ENCODE measurements around the gene MCTP1. TPM values are rescaled to one million over a fixed set of nuclear protein-coding genes. Genes with fewer than 3 reads are reported as not detected.

Gene MCTP1
- polyA plus RNA-seq (ENCODE audit: insufficient read length in 3 of 3), result 1 to 10 TPM; 4.2 to 5.6 (median 4.9) TPM

DNA sequence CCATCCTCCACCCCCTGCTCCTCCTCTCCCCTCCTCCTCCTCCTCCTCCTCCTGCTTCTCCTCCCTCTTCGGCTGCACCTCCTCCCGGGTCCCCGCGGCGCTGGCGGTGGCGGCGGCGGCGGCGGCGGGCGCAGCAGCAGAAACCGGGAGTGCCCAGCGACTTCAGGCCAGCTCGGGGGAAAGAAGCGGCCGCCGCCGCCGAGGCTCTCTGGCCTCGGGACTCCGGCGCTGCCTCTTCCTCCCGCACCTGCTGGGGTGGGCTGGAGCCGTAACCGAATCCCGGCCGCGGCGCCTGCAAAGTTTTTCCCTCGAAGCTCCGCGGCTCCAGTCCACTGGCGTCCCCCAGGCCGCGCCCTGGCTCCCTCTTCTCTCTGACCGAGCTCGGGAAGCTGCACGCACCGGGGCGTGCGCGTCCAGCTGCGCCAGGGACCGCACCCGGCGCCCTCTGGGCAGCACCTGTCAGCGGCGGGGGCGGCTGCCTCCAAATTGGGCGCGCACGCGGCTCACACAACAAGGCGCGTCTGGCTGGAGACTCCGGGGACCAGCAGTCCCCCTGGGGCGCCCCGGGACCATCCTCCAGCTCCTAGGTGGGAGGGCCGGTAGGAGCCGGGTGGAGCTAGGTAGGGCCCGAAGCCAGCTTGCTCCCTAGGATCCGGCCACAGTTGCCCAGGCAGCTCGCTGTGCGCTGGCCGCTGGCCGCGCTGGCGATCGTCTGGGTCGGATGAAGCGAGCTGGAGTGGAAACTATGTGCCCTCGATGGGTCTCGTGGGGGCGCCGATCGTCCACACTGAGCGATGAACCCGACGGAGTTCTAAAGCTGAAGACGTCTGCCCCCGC, at the start of gene MCTP1:
Gene MCTP1 (minus strand): TSS at position 523 of the 837 bp plus-strand sequence.
- peak in 2 of 3 donors; percentile 23 to 25 for DNase-seq (ENCODE audit: low read depth in 3 of 3, low spot score in 2 of 3)

DNA sequence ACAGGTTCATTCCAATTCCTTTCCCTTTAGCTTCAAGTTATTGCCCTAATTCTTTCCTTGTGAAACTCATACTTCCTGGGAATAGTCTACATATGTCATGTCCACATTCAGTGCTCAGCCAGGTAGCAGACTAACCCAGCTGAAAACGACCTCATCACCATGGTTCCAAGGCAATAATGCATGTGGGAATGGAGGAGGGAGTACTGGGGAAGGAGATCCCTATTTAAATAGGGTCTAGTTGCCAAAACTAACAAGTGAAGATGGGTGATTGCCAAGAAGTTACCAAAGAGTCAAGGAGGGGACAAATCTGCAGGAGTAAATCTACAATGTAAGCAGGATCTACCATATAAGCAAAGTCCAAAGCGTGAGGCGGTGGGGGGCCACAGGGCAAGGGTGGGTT, 47.3 kb upstream of the MCTP1 start:
- no peak for DNase-seq (ENCODE audit: low read depth in 3 of 3, low spot score in 2 of 3)

DNA sequence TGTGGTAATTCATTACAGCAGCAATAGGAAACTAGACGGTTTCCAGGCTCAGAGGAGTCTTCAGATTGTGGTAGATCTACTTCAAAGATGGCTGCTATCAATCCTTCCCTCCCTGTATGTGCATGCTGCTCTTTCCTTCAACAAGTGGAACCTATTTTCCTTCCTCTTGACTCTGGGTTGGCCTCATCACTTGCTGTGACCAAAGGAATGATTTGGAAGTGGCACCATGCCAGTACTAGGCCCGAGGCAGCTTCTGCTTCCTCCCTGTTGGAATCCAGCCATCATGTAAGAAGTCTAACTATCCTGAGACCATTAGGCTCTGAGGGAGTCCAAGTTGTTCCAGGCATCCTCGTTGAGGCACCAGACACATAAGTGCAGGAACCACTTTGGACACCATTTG, 46.5 kb upstream of the MCTP1 start:
- no peak for DNase-seq (ENCODE audit: low read depth in 3 of 3, low spot score in 2 of 3)

DNA sequence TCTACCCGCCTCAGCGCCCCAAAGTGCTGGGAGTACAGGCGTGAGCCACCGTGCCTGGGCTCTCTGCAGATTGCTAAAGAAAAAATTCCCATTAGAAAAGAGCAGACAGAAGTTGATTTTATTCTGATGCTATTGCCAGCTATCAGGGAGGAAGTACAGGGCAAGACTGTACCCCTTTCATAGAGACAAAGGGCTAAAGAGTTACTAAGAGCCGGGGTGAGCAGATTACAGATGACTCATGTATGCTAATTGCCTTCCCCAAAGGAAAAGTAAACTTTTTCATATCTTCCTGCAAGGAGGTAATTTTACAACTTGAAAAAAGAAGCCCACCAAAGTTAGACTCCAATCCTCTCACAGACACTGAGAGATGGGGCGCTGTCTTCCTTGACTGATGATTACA, 42.3 kb upstream of the MCTP1 start:
- no peak for DNase-seq (ENCODE audit: low read depth in 3 of 3, low spot score in 2 of 3)

DNA sequence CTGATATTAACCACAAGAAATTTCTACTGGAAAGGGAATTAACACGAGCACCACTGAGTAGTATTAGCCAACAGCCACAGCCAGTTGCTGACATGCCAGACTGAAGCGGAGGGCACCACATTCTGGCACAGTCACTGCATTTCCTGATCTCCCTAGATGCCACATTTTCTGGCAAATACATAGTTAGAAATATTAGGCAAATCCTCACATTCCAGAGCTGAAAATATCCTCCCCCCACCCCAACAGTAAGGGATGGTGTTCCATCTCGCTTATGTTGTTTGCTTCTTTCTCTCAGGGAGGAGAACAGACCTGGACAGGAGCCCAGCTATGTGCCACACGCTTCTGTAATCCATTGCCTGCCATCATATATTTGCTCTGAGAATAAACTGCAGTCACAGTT, 32.8 kb upstream of the MCTP1 start:
- no peak for DNase-seq (ENCODE audit: low read depth in 3 of 3, low spot score in 2 of 3)

DNA sequence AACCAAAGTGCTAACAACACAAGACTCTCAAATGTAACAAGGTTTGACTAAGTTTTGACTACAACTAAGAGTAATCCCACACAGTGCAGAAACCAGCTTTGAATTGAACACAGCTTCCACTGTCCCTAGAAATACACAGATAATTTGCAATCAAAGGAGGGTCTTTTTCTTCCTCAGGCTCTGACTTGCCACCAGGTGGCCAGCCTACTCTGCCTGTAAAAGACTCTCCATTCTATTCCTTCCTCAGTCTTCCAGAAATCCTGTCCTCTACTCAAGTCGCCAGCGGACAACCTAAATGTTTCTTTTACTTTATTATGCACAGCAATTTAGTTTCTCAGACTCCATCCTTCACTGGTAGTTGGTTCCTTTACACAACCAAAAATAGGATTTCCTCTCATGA, 32.2 kb upstream of the MCTP1 start:
- no peak for DNase-seq (ENCODE audit: low read depth in 3 of 3, low spot score in 2 of 3)

DNA sequence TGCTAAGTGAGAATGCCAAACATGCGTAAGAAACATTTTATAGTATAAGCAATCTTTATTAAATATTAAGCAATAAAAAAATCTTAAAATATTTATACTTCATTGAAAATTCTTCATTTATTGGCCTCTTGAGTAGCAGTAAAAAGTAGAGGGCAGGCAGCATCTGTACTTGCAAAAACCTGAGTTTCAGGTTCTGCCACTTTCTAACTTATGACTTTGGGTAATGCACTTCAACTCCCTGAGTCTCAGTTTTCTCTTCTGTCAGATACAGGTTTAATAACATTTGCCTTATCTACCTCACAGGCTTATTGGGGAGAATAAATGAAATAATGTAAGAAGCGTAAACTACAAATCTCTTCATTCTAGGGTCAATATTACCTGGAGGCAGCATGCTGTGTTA, 19.8 kb upstream of the MCTP1 start:
- DNase-seq (ENCODE audit: low read depth in 3 of 3, low spot score in 2 of 3), result no peak

DNA sequence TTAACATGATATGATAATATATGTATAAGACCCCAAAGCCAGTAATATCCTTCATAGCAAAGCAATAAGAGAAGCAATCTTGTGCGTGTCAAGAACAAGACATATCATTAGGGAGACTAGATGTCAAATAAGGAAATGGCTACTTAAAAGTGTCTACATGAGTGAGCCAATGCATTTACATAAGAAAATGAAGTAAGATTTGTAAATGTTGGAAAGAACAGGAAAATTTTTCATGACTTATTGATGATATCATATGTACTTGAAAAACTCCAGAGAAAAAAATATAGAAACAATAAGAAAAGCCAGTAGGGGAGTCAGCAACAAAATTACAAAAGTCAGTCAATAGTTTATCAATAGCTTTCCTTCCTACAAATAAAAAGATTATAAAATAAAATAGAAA, 13.8 kb upstream of the MCTP1 start:
- DNase-seq (ENCODE audit: low read depth in 3 of 3, low spot score in 2 of 3), result no peak

DNA sequence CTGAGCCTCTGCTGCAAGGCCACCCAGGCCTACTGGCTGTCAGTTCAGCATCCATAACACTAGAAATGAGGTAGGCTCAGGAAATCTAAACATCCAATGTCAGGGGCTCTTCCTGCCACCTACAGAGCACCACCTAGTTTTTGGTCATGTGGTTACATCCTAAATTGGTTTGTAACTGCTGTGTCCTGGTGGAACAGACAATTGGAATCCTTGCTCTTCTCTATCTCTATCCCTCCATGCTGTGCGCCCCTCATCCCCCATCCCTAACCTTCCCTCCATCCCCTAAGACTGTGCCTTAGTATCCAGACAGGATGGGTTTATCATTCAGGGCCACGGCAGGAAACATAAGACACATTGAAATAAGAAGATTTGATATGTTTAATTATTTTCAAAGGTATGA, 11.4 kb upstream of the MCTP1 start:
- no peak for DNase-seq (ENCODE audit: low read depth in 3 of 3, low spot score in 2 of 3)

DNA sequence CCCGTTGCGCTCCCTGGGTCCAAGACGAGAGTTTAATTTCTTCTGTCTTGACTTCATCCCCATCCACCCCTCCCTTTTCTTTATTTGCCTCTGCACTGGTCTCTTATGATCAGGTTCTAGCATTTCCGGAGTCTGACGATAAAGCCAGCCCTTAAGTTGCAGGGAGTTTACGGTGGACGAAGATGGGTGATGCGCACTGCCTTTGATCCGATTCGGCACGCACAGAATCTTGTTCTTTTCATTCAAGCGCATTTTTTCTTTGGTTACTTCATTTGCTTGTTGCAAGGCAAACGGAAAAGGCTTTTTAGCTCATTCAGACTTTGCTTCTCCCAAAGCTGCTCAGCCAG, 488 bp upstream of the MCTP1 start:
- no peak for DNase-seq (ENCODE audit: low read depth in 3 of 3, low spot score in 2 of 3)

DNA sequence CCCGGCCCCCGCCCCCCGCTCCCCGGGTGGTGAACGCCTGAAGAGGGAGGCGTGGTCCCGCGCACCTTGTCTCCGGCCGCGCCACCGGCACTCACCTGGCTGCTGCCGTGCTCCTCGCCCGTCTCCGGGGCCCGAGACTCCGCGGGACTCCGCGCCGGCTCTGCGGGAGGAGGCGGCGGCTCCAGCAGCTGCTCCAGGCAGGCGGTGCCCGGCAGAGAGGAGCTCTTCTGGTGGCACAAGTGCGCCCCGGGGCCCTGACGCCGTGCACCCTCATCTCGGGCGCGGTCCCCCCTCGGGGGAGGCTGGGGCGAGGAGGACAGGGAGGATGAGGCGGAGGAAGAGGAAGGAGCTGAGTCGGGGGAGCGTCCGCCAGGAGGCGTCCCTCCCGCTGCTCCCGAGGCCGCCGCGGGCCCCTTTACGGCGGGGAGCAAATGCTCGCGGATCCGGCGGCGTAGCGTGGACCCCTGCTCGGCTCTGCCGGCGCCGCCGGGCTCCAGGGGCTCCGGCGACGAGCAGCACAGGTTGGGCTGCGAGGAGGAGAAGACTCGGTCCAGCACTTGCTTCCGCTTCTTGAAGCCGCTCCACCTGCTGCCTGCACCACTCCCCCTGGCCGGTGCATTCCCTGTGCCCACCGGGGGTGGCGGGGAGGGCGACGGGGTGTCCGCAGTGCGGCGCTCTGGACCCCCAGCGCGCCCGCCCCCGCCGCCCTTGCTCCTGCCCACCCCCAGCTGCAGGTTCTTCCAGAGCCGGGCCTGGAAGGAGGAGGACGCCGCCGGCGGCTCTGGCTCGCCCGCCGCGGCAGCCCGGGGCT, 928 bp downstream of the MCTP1 start:
- peak in 2 of 3 donors; percentile 23 to 27 for DNase-seq (ENCODE audit: low read depth in 3 of 3, low spot score in 2 of 3)

DNA sequence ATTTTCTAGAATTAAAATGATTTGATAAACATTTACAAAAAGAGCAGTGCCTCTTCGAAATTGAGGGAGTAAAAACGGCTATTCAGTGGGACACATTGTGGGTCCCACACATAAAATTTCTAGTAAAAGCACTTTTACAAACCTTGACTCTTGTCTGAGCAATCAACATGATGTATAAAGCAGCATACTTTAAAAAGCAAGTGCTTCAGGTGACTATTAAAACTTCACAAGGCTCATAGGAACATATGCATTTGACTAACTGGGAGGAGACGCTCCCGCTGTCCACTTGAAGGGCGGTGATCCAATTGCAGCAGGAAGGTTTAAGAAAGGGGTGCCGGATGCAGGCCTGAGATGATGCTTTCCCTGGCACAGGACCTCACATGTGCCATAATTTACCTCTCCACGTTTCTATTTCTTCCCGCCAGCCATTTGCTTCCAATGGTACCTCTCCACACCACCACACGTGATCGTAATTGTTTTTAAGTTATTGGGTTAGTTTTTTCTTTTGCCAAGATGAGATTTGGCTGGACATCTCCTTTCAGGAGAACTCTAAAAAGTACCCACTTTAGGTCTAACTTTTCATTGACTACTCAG, 1.8 kb downstream of the MCTP1 start:
- peak in 1 of 3 donors; percentile 6 for DNase-seq (ENCODE audit: low read depth in 3 of 3, low spot score in 2 of 3)

DNA sequence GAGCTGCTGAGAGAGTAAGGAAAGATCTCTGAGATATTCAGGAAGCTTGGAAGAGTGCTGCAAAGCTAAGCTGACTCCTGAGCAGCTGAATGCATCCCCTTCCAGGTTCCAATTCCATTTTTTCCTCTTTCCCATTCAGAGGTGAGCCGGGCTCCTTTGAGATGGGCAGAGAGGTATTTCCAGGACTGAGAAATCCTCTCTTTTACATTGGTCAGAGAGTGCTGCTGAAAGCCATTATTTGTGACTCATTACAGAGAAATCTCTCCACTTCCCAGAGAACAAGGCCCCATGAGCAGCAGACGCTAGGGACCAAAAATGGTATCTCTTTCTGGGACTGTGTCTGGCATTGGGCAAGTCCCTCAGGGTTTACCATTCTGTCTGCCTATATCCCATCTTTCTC, 3.7 kb downstream of the MCTP1 start:
- no peak for DNase-seq (ENCODE audit: low read depth in 3 of 3, low spot score in 2 of 3)

DNA sequence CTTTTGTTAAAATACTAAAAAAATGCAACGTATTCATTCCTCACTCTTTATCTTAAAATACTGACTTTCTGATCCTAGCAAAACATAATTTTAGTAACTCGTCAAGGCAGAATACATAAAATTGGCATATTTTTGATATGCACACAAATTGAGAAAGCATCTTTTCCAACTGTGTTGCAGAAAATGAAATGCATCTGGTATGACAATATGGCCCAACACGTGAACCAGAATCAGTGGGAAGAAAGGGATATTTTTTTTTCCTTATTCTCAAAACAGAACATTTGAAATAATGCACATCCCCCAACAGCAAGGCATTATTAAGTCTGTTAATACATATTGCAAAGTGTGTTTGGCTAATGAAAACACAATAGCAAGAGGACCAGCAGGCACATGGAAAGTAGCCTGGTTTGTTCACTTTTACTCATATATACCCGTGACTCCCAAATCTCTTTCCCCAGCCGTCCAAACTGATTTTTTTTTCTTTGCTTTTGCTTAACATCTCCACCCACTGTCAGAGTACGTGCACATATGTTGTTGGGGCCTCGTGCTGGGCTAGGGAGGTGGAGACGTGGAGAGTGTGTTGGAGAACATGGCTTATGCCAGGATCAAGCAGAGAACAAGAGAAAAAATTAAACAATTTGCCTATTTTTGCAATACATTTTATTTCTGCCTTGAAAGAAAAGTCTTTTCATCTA, 4.3 kb downstream of the MCTP1 start:
- no peak for DNase-seq (ENCODE audit: low read depth in 3 of 3, low spot score in 2 of 3)

DNA sequence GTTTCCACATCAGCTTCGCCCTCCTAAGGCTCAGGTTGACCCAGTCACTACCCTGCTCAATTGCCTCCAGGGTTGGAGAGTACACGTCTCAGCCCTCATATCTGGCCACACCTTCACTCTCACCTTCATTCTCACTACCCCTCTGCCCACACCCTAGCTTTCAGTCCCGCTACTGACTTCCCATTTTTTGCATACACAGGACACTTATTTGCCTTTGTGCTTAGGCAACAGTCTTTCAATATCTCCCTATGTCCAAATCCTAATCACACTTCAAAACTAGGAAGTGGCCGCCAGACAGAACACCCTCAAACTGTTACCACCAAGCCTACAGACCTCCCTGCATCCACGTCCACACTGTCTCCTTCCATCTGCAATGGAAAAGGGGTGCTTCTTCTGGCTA, 10.9 kb downstream of the MCTP1 start:
- DNase-seq (ENCODE audit: low read depth in 3 of 3, low spot score in 2 of 3), result no peak

DNA sequence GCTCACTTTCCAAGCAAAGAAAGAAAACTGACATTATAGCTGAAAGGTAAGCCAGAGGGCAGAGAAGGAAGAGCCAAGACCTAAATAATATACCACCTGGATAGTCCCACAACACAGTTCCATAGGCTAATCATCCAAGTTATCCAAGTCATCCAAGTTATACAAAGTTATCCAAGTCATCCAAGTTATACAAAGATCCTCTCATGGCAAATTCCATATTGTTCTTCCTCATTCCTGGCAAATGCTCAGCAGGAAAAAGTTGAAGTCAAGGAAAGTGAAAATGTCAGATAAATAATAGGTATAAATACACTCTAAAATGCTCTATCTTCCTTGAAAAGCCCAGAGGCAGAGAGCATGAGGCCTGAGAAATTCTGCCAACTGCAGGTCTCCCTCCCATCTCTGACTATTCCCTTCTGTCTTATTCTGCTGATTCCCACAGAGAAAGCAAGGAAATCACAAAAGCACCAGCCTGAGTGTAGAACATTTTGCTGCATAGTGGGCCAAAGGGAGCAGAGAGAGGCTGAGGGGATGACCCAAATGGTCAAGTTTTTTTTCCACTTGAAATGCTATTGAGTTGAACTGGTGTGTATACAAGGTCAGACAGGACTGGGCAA, 12.5 kb downstream of the MCTP1 start:
- no peak for DNase-seq (ENCODE audit: low read depth in 3 of 3, low spot score in 2 of 3)

DNA sequence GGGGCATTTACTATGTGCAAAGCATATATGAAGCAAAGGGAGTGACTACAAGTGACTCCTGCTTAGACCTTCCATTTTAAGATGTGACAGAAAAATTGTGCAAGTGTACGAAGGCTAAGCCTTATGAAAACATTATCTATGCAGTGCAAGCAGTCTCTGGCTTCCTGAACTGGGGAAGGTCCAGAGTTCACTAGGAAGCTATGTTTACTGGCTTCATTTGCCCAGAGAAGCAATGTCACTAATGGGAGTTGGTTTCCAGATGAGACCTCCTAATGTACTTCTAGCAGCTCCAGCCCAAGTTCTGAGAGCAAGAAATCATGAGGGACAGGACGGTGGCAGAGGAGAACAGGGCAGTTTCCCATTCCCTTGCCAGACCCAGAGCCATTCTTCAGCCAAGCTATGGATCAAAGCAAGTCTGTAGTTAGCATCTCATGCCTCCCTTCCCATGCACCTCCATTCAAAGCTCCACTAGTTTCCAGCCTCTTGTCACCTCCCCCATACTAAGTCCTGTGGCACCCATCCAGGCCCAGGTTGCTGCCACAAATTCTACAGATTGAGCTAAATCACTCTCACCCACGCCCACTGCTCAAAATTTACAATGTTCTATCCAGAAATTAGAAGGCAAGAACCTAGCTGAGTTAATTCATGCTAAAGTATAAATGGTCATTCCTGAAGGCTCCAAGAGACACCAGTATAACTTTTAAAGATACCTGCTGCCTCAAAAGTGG, 21.8 kb downstream of the MCTP1 start:
- no peak for DNase-seq (ENCODE audit: low read depth in 3 of 3, low spot score in 2 of 3)

DNA sequence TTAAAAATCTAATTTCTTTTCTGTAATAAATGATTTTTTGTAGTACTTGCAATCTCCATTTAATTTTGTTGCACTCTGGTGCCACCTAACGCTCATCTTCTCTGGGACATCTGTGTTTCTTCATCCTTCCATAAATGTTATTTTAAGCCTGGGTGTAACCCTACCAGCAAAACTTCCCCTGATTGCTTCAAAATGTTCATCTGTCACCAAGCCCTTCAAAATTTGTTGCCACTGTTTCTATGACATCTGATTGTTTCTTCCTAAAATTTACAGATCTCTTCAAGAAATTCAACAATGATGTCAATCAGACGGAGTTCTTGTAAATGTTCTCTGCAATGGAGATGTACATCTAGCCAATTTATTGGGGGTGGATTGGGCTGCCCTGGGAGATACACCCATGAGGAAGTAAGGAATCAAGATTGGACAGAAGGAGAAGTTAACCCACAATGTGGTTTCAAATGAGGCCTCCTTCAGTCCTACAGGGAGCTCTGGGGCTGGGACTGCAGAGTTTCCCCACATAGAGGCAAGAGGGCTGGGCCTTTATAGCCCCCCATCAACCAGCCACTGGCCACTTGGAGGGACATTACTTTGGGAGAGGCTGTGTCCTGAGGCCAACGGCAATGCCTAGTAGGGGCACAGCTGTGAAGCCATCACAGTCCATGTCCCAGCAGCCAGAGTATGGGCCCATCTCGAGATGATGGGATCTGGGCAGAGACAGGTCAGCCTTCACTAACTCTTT, 23.3 kb downstream of the MCTP1 start:
- DNase-seq (ENCODE audit: low read depth in 3 of 3, low spot score in 2 of 3), result peak in 1 of 3 donors; percentile 15

DNA sequence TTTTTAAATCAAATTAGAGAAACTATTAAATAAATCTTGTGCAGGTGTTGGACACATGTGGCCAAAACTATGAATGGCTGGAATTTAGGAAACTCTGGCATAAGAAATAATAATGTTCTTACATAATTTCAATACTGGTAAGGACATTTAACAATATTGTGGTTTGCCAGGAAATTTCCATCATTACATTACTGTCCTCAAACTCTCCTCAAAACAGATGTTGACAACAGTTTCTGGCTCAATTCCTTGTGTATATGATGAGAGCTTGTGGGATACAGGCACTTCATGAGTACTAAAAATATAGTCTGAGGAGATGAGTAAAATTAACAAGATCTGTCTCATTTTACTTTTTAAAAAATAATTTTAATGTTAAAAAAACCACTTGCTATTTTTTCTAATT, 27.9 kb downstream of the MCTP1 start:
- no peak for DNase-seq (ENCODE audit: low read depth in 3 of 3, low spot score in 2 of 3)

All from right renal cortex interstitium (tissue), 3 donors.